ENCODE measurements around the gene DNAI1. TPM values are rescaled to one million over a fixed set of nuclear protein-coding genes. Genes with fewer than 3 reads are reported as not detected.

DNAI1 gene
- total and polyA plus RNA-seq, 2 of the 13 experiments (the other 11 are each of a cell fraction or from before 2014, with no cell fraction given) = not detected

DNA sequence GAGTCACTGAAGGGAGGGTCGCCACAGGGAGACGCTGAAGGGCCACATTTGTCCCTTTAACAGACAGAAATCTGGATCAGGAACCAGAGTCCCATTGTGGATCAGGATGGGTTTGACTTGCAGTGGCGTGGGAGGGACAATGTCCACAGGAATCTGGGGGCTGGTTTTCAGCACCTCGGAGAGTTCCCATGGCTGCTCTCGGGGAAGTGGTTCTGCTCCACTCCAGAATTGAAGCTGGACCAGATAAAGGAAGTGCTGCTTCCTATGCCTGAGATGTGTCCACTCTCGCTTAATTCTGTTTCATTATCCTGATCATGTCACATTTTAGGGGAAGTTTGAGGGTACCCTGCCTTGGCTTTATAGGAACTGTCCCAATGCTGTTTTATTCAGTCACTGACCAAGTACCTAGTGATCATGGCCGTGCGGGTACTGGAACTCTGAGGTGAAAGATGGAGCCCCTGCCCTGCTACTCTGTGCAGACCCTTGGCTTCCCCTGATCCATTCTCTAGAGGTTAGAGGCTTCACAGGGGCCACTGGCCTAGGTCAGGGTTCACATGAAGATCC lies 35.4 kb downstream of the DNAI1 start (continued):
- TF ChIP-seq, protein P1, sequence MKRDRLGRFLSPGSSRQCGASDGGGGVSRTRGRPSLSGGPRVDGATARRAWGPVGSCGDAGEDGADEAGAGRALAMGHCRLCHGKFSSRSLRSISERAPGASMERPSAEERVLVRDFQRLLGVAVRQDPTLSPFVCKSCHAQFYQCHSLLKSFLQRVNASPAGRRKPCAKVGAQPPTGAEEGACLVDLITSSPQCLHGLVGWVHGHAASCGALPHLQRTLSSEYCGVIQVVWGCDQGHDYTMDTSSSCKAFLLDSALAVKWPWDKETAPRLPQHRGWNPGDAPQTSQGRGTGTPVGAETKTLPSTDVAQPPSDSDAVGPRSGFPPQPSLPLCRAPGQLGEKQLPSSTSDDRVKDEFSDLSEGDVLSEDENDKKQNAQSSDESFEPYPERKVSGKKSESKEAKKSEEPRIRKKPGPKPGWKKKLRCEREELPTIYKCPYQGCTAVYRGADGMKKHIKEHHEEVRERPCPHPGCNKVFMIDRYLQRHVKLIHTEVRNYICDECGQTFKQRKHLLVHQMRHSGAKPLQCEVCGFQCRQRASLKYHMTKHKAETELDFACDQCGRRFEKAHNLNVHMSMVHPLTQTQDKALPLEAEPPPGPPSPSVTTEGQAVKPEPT (CRISPR knock-in tag; IDR thresholded peaks at IDR 0.05; ENCODE audit: low read depth) = no peak
- TF ChIP-seq CAMTA2 (CRISPR knock-in tag; IDR thresholded peaks at IDR 0.05; ENCODE audit: borderline replicate concordance) = no peak
- TF ChIP-seq, protein P2, sequence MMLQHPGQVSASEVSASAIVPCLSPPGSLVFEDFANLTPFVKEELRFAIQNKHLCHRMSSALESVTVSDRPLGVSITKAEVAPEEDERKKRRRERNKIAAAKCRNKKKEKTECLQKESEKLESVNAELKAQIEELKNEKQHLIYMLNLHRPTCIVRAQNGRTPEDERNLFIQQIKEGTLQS (CRISPR knock-in tag; IDR thresholded peaks at IDR 0.05) = no peak
- TF ChIP-seq, protein P3, sequence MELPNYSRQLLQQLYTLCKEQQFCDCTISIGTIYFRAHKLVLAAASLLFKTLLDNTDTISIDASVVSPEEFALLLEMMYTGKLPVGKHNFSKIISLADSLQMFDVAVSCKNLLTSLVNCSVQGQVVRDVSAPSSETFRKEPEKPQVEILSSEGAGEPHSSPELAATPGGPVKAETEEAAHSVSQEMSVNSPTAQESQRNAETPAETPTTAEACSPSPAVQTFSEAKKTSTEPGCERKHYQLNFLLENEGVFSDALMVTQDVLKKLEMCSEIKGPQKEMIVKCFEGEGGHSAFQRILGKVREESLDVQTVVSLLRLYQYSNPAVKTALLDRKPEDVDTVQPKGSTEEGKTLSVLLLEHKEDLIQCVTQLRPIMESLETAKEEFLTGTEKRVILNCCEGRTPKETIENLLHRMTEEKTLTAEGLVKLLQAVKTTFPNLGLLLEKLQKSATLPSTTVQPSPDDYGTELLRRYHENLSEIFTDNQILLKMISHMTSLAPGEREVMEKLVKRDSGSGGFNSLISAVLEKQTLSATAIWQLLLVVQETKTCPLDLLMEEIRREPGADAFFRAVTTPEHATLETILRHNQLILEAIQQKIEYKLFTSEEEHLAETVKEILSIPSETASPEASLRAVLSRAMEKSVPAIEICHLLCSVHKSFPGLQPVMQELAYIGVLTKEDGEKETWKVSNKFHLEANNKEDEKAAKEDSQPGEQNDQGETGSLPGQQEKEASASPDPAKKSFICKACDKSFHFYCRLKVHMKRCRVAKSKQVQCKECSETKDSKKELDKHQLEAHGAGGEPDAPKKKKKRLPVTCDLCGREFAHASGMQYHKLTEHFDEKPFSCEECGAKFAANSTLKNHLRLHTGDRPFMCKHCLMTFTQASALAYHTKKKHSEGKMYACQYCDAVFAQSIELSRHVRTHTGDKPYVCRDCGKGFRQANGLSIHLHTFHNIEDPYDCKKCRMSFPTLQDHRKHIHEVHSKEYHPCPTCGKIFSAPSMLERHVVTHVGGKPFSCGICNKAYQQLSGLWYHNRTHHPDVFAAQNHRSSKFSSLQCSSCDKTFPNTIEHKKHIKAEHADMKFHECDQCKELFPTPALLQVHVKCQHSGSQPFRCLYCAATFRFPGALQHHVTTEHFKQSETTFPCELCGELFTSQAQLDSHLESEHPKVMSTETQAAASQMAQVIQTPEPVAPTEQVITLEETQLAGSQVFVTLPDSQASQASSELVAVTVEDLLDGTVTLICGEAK (IDR thresholded peaks at IDR 0.05) = no peak
- TF ChIP-seq, protein P3 (CRISPR knock-in tag; IDR thresholded peaks at IDR 0.05) = no peak
- TF ChIP-seq, protein P4, sequence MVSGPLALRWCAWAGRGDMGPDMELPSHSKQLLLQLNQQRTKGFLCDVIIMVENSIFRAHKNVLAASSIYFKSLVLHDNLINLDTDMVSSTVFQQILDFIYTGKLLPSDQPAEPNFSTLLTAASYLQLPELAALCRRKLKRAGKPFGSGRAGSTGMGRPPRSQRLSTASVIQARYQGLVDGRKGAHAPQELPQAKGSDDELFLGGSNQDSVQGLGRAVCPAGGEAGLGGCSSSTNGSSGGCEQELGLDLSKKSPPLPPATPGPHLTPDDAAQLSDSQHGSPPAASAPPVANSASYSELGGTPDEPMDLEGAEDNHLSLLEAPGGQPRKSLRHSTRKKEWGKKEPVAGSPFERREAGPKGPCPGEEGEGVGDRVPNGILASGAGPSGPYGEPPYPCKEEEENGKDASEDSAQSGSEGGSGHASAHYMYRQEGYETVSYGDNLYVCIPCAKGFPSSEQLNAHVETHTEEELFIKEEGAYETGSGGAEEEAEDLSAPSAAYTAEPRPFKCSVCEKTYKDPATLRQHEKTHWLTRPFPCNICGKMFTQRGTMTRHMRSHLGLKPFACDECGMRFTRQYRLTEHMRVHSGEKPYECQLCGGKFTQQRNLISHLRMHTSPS (CRISPR knock-in tag; IDR thresholded peaks at IDR 0.05; ENCODE audit: low read depth) = no peak
- TF ChIP-seq, protein P5, sequence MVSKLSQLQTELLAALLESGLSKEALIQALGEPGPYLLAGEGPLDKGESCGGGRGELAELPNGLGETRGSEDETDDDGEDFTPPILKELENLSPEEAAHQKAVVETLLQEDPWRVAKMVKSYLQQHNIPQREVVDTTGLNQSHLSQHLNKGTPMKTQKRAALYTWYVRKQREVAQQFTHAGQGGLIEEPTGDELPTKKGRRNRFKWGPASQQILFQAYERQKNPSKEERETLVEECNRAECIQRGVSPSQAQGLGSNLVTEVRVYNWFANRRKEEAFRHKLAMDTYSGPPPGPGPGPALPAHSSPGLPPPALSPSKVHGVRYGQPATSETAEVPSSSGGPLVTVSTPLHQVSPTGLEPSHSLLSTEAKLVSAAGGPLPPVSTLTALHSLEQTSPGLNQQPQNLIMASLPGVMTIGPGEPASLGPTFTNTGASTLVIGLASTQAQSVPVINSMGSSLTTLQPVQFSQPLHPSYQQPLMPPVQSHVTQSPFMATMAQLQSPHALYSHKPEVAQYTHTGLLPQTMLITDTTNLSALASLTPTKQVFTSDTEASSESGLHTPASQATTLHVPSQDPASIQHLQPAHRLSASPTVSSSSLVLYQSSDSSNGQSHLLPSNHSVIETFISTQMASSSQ (IDR thresholded peaks at IDR 0.05; ENCODE audit: low read depth) = no peak
- TF ChIP-seq, protein P5 (CRISPR knock-in tag; IDR thresholded peaks at IDR 0.05; ENCODE audit: borderline replicate concordance) = no peak
- TF ChIP-seq, protein P6, sequence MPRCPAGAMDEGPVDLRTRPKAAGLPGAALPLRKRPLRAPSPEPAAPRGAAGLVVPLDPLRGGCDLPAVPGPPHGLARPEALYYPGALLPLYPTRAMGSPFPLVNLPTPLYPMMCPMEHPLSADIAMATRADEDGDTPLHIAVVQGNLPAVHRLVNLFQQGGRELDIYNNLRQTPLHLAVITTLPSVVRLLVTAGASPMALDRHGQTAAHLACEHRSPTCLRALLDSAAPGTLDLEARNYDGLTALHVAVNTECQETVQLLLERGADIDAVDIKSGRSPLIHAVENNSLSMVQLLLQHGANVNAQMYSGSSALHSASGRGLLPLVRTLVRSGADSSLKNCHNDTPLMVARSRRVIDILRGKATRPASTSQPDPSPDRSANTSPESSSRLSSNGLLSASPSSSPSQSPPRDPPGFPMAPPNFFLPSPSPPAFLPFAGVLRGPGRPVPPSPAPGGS (CRISPR knock-in tag; IDR thresholded peaks at IDR 0.05) = no peak

All from HepG2 (cell line).